ENCODE measurements around the gene TXNDC17.
"Not testable (repeated sequence)": the region's sequence is repeated elsewhere in the genome, so short reads cannot be mapped to it uniquely, and the experiment has no call there.

The TXNDC17 gene

DNA sequence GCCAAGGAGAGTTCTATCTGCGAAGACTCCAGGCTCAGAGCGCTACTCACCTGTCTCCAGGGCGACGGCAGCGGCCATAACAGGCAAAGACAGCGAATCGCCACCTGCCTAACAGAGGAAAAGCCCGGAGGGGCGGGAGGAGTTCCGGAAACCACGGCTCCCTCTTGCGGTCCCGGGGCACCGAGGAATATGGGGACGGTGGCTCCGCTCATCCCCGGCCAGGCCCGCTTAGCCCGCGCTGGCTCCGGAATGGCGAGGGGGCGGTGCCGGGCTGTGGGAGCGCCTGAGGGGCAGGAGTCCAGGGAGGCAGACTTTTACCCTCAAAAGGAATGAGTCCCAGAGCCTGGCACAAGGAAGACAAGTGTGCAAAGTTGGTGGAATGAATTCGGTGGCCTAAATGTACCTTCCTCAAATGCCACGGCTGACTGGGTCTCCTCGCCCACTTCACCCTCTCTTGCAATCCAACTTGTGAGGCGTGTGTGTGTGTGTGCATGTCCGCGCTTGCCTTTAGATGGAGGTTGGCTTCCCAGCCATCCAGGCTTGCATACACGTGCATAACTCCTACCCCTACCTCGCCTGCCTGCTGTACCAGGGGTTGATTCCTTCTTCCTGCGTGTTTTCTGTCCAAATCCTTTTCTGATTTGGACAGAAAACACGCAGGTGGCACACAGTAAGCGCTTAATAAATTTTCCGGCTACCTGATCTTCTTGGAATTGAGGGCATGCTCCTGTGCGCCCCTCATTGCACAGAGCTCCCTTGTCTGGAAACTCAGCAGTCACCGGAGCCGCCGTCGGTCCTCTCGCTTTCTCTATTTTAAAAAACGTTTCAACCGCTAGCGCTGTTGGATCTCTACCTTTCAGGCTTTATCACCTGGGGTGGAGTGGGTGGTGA lies 14.2 kb downstream of the TXNDC17 start:
- no peak overlapping the region for H3K4me3 ChIP-seq (replicated peaks; ENCODE audit: low read depth, low read length)
- peak; percentile 10 for DNase-seq (ENCODE audit: low read depth)
- TF ChIP-seq, protein P1, sequence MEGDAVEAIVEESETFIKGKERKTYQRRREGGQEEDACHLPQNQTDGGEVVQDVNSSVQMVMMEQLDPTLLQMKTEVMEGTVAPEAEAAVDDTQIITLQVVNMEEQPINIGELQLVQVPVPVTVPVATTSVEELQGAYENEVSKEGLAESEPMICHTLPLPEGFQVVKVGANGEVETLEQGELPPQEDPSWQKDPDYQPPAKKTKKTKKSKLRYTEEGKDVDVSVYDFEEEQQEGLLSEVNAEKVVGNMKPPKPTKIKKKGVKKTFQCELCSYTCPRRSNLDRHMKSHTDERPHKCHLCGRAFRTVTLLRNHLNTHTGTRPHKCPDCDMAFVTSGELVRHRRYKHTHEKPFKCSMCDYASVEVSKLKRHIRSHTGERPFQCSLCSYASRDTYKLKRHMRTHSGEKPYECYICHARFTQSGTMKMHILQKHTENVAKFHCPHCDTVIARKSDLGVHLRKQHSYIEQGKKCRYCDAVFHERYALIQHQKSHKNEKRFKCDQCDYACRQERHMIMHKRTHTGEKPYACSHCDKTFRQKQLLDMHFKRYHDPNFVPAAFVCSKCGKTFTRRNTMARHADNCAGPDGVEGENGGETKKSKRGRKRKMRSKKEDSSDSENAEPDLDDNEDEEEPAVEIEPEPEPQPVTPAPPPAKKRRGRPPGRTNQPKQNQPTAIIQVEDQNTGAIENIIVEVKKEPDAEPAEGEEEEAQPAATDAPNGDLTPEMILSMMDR (IDR thresholded peaks at IDR 0.05; ENCODE audit: low read length, missing control alignments) = no peak

DNA sequence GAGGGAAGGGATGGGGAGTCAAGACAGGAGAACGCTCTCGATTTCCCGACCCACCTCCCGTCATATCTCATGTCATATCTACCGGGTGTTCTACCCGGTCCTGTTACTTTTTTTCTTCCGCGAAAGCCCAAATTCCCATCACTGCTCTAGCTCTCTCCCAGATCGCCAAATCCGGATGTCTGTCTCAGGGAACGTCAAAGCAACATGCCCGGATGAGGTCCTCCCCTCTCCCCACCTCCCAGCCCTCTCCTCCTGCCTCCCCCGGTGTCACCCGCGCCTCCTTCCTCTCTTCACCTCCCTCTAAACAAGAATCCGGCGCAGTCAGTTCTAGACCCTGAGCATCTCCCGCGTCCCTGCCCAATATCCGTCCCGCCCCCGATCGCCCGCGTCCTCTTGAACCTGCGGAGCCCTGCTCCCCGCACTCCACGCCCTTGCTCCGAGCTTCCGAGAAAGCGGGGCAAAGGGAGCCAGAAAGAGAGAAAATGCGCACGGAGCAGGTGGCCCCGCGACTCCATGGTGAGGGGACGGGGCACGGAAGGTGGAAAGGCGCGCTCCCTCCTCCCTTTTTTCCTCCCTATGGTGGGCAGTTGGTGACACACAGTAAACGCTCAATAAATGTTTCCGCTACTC lies 15.0 kb downstream of the TXNDC17 start:
- H3K4me3 ChIP-seq (replicated peaks; ENCODE audit: low read depth, low read length); DNase-seq (ENCODE audit: low read depth): not testable (repeated sequence)

DNA sequence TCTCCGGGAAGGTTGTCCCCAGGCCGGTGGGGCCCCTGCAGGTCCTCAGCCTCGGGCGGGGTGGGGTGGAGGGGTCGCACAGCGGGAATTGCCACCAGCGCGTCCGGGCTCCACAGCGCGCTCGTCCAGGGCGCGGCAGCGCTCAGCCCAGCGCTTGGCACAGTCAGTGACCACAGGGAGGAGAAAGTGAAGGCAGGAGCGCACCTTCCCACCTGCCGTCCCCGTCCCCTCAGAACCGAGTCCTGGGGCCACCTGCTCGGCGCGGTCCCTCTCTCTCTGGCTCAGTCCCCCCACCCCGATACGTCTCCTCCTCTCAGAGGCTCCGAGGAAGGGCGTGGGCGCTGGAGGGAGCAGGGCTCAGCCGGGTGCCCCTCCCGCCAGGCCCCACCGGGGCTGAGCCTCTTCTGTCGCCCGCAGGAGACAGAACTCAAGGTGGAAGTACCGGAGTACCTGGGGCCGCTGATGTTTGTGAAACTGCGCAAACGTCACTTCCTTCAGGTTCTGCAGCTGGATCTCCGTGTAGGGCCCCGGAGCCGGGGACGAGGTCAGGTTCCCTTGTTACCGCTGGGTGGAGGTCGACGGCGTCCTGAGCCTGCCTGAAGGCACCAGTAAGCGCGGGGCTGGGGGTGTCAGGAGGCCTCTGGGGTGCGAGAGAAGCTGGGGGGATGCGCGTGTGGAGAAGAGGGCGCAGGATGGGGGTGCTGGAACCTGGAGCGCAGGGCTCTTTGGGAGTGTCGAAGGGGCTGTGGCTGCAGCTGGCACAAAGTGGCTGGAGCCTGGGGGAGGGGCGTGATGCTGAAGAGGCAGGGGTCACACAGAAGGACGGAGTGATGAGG lies 16.2 kb downstream of the TXNDC17 start:
- DNase-seq (ENCODE audit: low read depth); H3K4me3 ChIP-seq (replicated peaks; ENCODE audit: low read depth, low read length): not testable (repeated sequence)

DNA sequence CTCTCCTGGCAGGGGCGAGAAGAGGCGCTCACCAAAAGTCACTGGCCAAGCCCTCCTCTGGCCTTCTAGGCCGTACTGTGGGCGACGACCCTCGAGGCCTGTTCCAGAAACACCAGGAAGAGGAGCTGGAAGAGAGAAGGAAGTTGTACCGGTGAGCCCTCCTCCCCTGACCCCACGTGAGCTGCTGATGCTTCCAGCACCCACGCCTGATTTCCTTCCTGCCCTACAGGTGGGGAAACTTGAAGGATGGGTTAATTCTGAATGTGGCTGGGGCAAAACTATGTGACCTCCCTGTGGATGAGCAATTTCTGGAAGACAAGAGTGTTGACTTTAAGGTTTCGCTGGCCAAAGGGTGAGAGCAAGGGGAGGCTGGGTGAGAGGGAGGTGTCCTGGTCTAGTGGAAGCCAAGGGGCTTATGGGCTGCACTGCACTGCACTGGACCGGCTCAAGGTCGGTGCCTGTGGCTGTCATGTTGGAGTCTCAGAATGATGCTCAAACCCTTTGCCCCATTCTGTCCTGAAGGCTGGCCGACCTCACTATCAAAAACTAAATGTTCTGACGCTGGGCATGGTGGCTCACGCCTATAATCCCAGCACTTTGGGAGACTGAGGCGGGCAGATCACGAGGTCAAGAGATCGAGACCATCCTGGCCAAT lies 16.9 kb downstream of the TXNDC17 start:
- TF ChIP-seq, protein P1 (IDR thresholded peaks at IDR 0.05; ENCODE audit: low read length, missing control alignments) = no peak
- H3K4me3 ChIP-seq (replicated peaks; ENCODE audit: low read depth, low read length) = no peak overlapping the region
- no peak for DNase-seq (ENCODE audit: low read depth)

DNA sequence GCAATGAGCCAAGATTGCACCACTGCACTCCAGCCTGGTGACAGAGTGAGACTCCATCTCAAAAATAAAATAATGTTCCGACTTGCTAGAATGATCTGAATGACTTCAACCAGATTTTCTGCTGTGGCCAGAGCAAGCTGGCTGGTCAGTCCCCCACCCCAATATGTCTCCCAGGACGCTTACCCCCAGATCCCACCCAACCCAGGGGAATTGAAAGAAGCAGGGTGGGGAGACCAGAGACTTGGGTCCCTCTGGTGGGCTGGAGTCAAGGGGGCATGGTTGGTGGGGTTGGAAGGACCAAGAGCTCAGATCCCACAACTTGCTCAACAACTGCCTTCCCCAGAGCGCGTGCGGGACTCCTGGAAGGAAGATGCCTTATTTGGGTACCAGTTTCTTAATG lies 17.6 kb downstream of the TXNDC17 start:
- H3K4me3 ChIP-seq (replicated peaks; ENCODE audit: low read depth, low read length); DNase-seq (ENCODE audit: low read depth): not testable (repeated sequence)

DNA sequence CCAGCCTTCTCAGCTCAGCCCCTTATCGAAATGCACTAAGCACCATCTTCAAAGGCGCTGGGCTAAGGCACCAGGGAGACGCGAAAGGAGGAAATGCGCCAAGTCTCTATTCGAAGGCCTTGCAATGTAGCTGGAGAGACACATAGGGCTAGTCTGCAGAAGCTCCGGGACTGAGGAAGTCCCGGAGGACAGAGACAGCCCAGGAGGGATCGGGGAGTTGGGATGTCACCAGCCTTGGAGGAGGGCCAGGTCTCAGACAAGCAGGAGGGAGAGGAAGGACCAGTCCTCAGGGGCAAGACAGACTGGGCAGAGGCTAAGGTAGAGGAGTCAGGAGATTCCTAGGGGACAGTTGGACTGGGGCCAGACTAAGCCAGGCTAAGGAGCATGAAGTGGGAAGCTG lies 19.2 kb downstream of the TXNDC17 start:
- no peak for DNase-seq (ENCODE audit: low read depth)
- no peak overlapping the region for H3K4me3 ChIP-seq (replicated peaks; ENCODE audit: low read depth, low read length)
- TF ChIP-seq, protein P1 (IDR thresholded peaks at IDR 0.05; ENCODE audit: low read length, missing control alignments) = no peak

DNA sequence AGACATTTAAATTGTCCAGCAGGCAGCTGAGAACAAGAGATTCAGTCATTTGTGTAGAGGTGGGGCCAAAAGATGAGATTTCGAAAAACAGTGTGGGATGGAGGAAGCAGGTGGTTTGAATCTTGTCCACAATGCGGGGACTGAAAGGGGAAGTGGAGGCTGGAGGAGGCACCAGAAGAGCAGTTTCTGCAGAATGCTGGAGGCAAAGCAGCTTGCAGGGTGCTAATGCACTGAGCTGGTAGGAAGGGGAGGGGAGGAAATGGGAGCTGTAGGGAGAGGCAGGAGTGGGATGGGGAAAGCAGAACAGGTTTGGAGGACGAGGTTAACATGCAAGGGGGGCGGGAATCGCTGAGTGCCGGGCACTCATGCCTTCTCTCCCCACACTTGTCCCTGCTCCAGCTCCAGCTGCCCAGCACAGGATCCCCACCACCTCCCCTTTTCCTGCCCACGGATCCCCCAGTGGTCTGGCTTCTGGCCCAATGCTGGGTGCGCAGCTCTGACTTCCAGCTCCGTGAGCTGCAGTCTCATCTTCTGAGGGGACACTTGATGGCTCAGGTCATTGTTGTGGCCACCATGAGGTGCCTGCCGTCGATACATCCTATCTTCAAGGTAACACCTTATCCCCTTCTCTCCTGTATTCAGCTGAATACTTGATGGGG lies 20.1 kb downstream of the TXNDC17 start:
- H3K4me3 ChIP-seq (replicated peaks; ENCODE audit: low read depth, low read length) = no peak overlapping the region
- no peak for DNase-seq (ENCODE audit: low read depth)
- TF ChIP-seq, protein P1 (IDR thresholded peaks at IDR 0.05; ENCODE audit: low read length, missing control alignments) = no peak

Measured in fibroblast of pulmonary artery (primary cell).